ENCODE measurements around the gene USP38.

The USP38 gene

GRCh38 chr4:143184503-143185252 is at the start of gene USP38:
Gene USP38 (plus strand): TSS chr4:143184917. CDS start chr4:143185451, 534 bp downstream.
- H3K4me3 ChIP-seq (ENCODE audit: low read length) = peak within 1 kb of the TSS; percentile 87
- no peaks in the 10 kb centered on the region for H3K9me3 ChIP-seq (ENCODE audit: control insufficient read depth, insufficient read depth, low read length)
- H4K20me1 ChIP-seq (ENCODE audit: control insufficient read depth, insufficient read depth, low read depth, low read length) = peaks cover 17% of the 10 kb centered on the region
- peaks cover 17% of the 10 kb centered on the region; the same call in 1 of the 2 replicates for H3F3A ChIP-seq (ENCODE audit: control insufficient read depth, insufficient read depth)
- H3K36me3 ChIP-seq (ENCODE audit: control insufficient read depth, low read length) = peaks cover 53% of the 10 kb centered on the region
- H3K4me1 ChIP-seq (ENCODE audit: control insufficient read depth, low read length) = peaks cover 35% of the 10 kb centered on the region
- no peaks in the 10 kb centered on the region for H3K27me3 ChIP-seq (ENCODE audit: control insufficient read depth, low read length)
- H3K27ac ChIP-seq (ENCODE audit: low read depth, low read length) = peak within 1 kb of the TSS; percentile 92
- H3K79me2 ChIP-seq (ENCODE audit: control insufficient read depth, low read length) = peaks cover 72% of the 10 kb centered on the region
- no peak for TF ChIP-seq EZH2phosphoT487 (IDR thresholded peaks at IDR 0.05; ENCODE audit: borderline replicate concordance, low read length)
- peak; percentile 35 for TF ChIP-seq CTCF (IDR thresholded peaks at IDR 0.05; ENCODE audit: low read depth, low read length, poor library complexity, severe bottlenecking)
- H3K9me2 ChIP-seq (replicated peaks; ENCODE audit: control insufficient read depth, low read length) = no peaks in the 10 kb centered on the region
- H3K4me2 ChIP-seq (ENCODE audit: low read length) = peak within 1 kb of the TSS; percentile 90

GRCh38 chr4:143135358-143135757 is 49.4 kb upstream of the USP38 start:
- Histone ChIP-seq H3K27me3 (ENCODE audit: control insufficient read depth, low read length) (no peaks in the 10 kb centered on the region), H3K4me3 (ENCODE audit: low read length) (no peak overlapping the region), H3K27ac (ENCODE audit: low read depth, low read length) (no peak overlapping the region), H3K36me3 (ENCODE audit: control insufficient read depth, low read length) (no peaks in the 10 kb centered on the region), H3K4me1 (ENCODE audit: control insufficient read depth, low read length) (no peaks in the 10 kb centered on the region), H3K9me2 (replicated peaks; ENCODE audit: control insufficient read depth, low read length) (no peaks in the 10 kb centered on the region), H4K20me1 (ENCODE audit: control insufficient read depth, insufficient read depth, low read depth, low read length) (no peaks in the 10 kb centered on the region), H3F3A (ENCODE audit: control insufficient read depth, insufficient read depth) (no peaks in the 10 kb centered on the region), H3K79me2 (ENCODE audit: control insufficient read depth, low read length) (no peaks in the 10 kb centered on the region), H3K9me3 (ENCODE audit: control insufficient read depth, insufficient read depth, low read length) (no peaks in the 10 kb centered on the region), H3K4me2 (ENCODE audit: low read length) (no peak overlapping the region)
- TF ChIP-seq CTCF (IDR thresholded peaks at IDR 0.05; ENCODE audit: low read depth, low read length, poor library complexity, severe bottlenecking) = no peak
- TF ChIP-seq EZH2phosphoT487 (IDR thresholded peaks at IDR 0.05; ENCODE audit: borderline replicate concordance, low read length) = no peak

- no peak overlapping the region for H3K27ac ChIP-seq (ENCODE audit: low read depth, low read length)
- no peaks in the 10 kb centered on the region for H3K9me3 ChIP-seq (ENCODE audit: control insufficient read depth, insufficient read depth, low read length)
- no peak overlapping the region for H3K4me2 ChIP-seq (ENCODE audit: low read length)
These were observed 44.0 kb upstream of the USP38 start for GRCh38 chr4:143140696-143141095.

More at GRCh38 chr4:143140696-143141095, 44.0 kb upstream of the USP38 start:
- Histone ChIP-seq H3K36me3 (ENCODE audit: control insufficient read depth, low read length) (no peaks in the 10 kb centered on the region), H3F3A (ENCODE audit: control insufficient read depth, insufficient read depth) (no peaks in the 10 kb centered on the region), H3K27me3 (ENCODE audit: control insufficient read depth, low read length) (no peaks in the 10 kb centered on the region), H4K20me1 (ENCODE audit: control insufficient read depth, insufficient read depth, low read depth, low read length) (no peaks in the 10 kb centered on the region), H3K79me2 (ENCODE audit: control insufficient read depth, low read length) (no peaks in the 10 kb centered on the region), H3K4me3 (ENCODE audit: low read length) (no peak overlapping the region), H3K4me1 (ENCODE audit: control insufficient read depth, low read length) (no peaks in the 10 kb centered on the region), H3K9me2 (replicated peaks; ENCODE audit: control insufficient read depth, low read length) (no peaks in the 10 kb centered on the region)
- no peak for TF ChIP-seq CTCF (IDR thresholded peaks at IDR 0.05; ENCODE audit: low read depth, low read length, poor library complexity, severe bottlenecking)
- no peak for TF ChIP-seq EZH2phosphoT487 (IDR thresholded peaks at IDR 0.05; ENCODE audit: borderline replicate concordance, low read length)

Data from DOHH2 (cell line).